ENCODE data around the gene FBXL13. TPM values are rescaled to one million over a fixed set of nuclear protein-coding genes. Genes with fewer than 3 reads are reported as not detected.
"Not testable (repeated sequence)": the region's sequence is repeated elsewhere in the genome, so short reads cannot be mapped to it uniquely, and the experiment has no call there.

Gene FBXL13
- total RNA-seq, 2 experiments from 2014 or later = 1.6 to 2.0 TPM

- no peaks in the 10 kb centered on the region for H4K20me1 ChIP-seq (ENCODE audit: insufficient read depth, low read length)
- H2AFZ ChIP-seq (ENCODE audit: low read length) = no peak within 1 kb of the TSS
- no peak within 1 kb of the TSS for H3K4me3 ChIP-seq (ENCODE audit: low read depth, low read length, poor library complexity, severe bottlenecking)
- no peak for TF ChIP-seq EZH2phosphoT487 (IDR thresholded peaks at IDR 0.05; ENCODE audit: borderline replicate concordance, low read depth, low read length)
- TF ChIP-seq, protein P1, sequence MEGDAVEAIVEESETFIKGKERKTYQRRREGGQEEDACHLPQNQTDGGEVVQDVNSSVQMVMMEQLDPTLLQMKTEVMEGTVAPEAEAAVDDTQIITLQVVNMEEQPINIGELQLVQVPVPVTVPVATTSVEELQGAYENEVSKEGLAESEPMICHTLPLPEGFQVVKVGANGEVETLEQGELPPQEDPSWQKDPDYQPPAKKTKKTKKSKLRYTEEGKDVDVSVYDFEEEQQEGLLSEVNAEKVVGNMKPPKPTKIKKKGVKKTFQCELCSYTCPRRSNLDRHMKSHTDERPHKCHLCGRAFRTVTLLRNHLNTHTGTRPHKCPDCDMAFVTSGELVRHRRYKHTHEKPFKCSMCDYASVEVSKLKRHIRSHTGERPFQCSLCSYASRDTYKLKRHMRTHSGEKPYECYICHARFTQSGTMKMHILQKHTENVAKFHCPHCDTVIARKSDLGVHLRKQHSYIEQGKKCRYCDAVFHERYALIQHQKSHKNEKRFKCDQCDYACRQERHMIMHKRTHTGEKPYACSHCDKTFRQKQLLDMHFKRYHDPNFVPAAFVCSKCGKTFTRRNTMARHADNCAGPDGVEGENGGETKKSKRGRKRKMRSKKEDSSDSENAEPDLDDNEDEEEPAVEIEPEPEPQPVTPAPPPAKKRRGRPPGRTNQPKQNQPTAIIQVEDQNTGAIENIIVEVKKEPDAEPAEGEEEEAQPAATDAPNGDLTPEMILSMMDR (conservative IDR thresholded peaks at IDR 0.05; ENCODE audit: low read length) = no peak
- no peak for DNase-seq (ENCODE audit: low spot score)
- CTCF ChIA-PET (ENCODE audit: unreplicated experiment) = no interaction called here
- H3K36me3 ChIP-seq (ENCODE audit: insufficient read depth, low read length) = no peaks in the 10 kb centered on the region
- H3K9me3 ChIP-seq (ENCODE audit: low read length) = no peaks in the 10 kb centered on the region
- BruUV-seq (replicated peaks) = no TSS peak
- no peaks in the 10 kb centered on the region for H3K9me2 ChIP-seq (ENCODE audit: insufficient read depth, low read length)
- H3K4me2 ChIP-seq (ENCODE audit: low read length) = no peak within 1 kb of the TSS
- intact Hi-C loops (cut with micrococcal nuclease; ENCODE audit: unreplicated experiment) = no loop called here
- no peak within 1 kb of the TSS for H3K27ac ChIP-seq (ENCODE audit: low read depth, low read length, poor library complexity, severe bottlenecking)
- no peaks in the 10 kb centered on the region for H3K4me1 ChIP-seq (ENCODE audit: insufficient read depth, low read length, poor library complexity, severe bottlenecking)
- no peaks in the 10 kb centered on the region for H3K79me2 ChIP-seq (ENCODE audit: insufficient read depth, low read depth, low read length)
- POLR2A ChIA-PET = no interaction called here
These were observed 161.9 kb downstream of the FBXL13 start, which contains the start of gene LRRC17 for GRCh38 chr7:102912742-102913141. Gene LRRC17 (plus strand): TSS chr7:102913000. CDS start chr7:102933914, 20,914 bp downstream.

DNA sequence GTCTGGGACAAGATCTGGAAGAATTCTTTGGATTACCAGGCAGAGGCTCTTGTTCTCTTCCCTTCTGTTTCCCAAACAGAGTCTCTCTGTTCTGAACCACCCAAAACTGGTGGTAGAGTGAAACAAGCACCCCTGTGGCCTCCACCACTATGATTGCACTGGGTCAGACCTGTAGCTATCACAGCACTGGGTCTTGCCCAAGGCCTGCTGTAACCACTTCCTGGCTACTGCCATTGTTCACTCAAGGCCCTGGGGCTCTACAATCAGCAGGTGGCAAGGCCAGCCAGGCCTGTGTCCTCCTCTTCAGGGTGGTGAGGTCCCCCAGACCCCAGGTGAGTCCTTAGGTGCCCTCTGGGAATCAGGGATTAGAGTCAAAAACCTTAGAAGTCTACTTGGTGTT is 165.9 kb downstream of the FBXL13 start:
- Histone ChIP-seq H3K4me2 (ENCODE audit: low read length) (no peak overlapping the region), H3K4me1 (ENCODE audit: insufficient read depth, low read length, poor library complexity, severe bottlenecking) (no peaks in the 10 kb centered on the region), H3K4me3 (ENCODE audit: low read depth, low read length, poor library complexity, severe bottlenecking) (no peak overlapping the region), H3K27ac (ENCODE audit: low read depth, low read length, poor library complexity, severe bottlenecking) (no peak overlapping the region), H3K36me3 (ENCODE audit: insufficient read depth, low read length) (no peaks in the 10 kb centered on the region), H3K79me2 (ENCODE audit: insufficient read depth, low read depth, low read length) (no peaks in the 10 kb centered on the region), H3K9me3 (ENCODE audit: low read length) (no peaks in the 10 kb centered on the region), H4K20me1 (ENCODE audit: insufficient read depth, low read length) (no peaks in the 10 kb centered on the region), H3K9me2 (ENCODE audit: insufficient read depth, low read length) (no peaks in the 10 kb centered on the region), H2AFZ (ENCODE audit: low read length) (no peak overlapping the region)
- no peak for DNase-seq (ENCODE audit: low spot score)
- TF ChIP-seq, protein P1 (conservative IDR thresholded peaks at IDR 0.05; ENCODE audit: low read length) = no peak
- TF ChIP-seq EZH2phosphoT487 (IDR thresholded peaks at IDR 0.05; ENCODE audit: borderline replicate concordance, low read depth, low read length) = no peak
- POLR2A ChIA-PET = no interaction called here
- intact Hi-C loops (cut with micrococcal nuclease; ENCODE audit: unreplicated experiment) = no loop called here
- CTCF ChIA-PET (ENCODE audit: unreplicated experiment) = no interaction called here
- no TSS peak for BruUV-seq (replicated peaks)

- H3K9me2 ChIP-seq (ENCODE audit: insufficient read depth, low read length); H3K36me3 ChIP-seq (ENCODE audit: insufficient read depth, low read length); H3K4me3 ChIP-seq (ENCODE audit: low read depth, low read length, poor library complexity, severe bottlenecking); H3K9me3 ChIP-seq (ENCODE audit: low read length); CTCF ChIA-PET (ENCODE audit: unreplicated experiment); H3K27ac ChIP-seq (ENCODE audit: low read depth, low read length, poor library complexity, severe bottlenecking); BruUV-seq (replicated peaks); H3K79me2 ChIP-seq (ENCODE audit: insufficient read depth, low read depth, low read length); H3K4me1 ChIP-seq (ENCODE audit: insufficient read depth, low read length, poor library complexity, severe bottlenecking); intact Hi-C loops (cut with micrococcal nuclease; ENCODE audit: unreplicated experiment); DNase-seq (ENCODE audit: low spot score); POLR2A ChIA-PET; H3K4me2 ChIP-seq (ENCODE audit: low read length); H4K20me1 ChIP-seq (ENCODE audit: insufficient read depth, low read length); H2AFZ ChIP-seq (ENCODE audit: low read length): not testable (repeated sequence)
These were observed 171.0 kb downstream of the FBXL13 start for GRCh38 chr7:102903576-102903975.

GRCh38 chr7:102902052-102902451 is 172.5 kb downstream of the FBXL13 start:
- CTCF ChIA-PET (ENCODE audit: unreplicated experiment); H3K4me2 ChIP-seq (ENCODE audit: low read length); POLR2A ChIA-PET; DNase-seq (ENCODE audit: low spot score); H3K79me2 ChIP-seq (ENCODE audit: insufficient read depth, low read depth, low read length); H3K4me3 ChIP-seq (ENCODE audit: low read depth, low read length, poor library complexity, severe bottlenecking); H3K27ac ChIP-seq (ENCODE audit: low read depth, low read length, poor library complexity, severe bottlenecking); H3K9me3 ChIP-seq (ENCODE audit: low read length); BruUV-seq (replicated peaks); H2AFZ ChIP-seq (ENCODE audit: low read length); H3K4me1 ChIP-seq (ENCODE audit: insufficient read depth, low read length, poor library complexity, severe bottlenecking); H3K9me2 ChIP-seq (ENCODE audit: insufficient read depth, low read length); intact Hi-C loops (cut with micrococcal nuclease; ENCODE audit: unreplicated experiment); H3K36me3 ChIP-seq (ENCODE audit: insufficient read depth, low read length); H4K20me1 ChIP-seq (ENCODE audit: insufficient read depth, low read length): not testable (repeated sequence)

Data from OCI-LY7 (cell line).